Fibroblast of gingiva (primary cell): ENCODE results near the gene TVP23C.
A peak's percentile ranks its signal among the peaks of the same experiment; 100 is the strongest.

Experiments
- DNase-seq: peaks from one replicate; pipeline ENCODE4 v3.0.0-alpha.2; 2011; ENCODE audit warnings: low read depth

The TVP23C gene

GRCh38 chr17:15496735-15497670 is 66.3 kb downstream of the TVP23C start:
- DNase-seq: no peak

DNA sequence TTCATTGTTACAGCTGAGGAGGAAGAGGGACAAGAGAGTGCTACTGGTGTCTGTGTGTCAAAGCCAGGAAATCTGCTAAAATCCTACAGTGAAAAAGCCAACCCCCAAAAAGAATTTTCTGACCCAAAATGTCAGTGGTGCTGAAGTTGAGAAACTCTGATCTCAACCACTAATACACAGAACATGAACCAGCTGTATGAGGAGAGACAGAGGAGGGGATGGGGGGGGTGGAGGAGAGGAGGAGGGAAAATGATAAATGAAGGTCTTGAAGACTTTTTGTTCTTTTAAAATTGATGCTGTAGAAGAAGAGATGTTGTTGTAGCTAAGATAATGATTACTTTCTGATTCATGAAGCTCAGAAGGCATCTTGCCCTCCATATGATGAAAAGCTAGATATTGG is 68.5 kb downstream of the TVP23C start:
- no peak for DNase-seq

GRCh38 chr17:15493693-15494035 is 69.6 kb downstream of the TVP23C start:
- no peak for DNase-seq

- DNase-seq: no peak
These were observed 70.2 kb downstream of the TVP23C start for GRCh38 chr17:15492791-15493692.

GRCh38 chr17:15492186-15492585 is 71.1 kb downstream of the TVP23C start:
- no peak for DNase-seq

DNA sequence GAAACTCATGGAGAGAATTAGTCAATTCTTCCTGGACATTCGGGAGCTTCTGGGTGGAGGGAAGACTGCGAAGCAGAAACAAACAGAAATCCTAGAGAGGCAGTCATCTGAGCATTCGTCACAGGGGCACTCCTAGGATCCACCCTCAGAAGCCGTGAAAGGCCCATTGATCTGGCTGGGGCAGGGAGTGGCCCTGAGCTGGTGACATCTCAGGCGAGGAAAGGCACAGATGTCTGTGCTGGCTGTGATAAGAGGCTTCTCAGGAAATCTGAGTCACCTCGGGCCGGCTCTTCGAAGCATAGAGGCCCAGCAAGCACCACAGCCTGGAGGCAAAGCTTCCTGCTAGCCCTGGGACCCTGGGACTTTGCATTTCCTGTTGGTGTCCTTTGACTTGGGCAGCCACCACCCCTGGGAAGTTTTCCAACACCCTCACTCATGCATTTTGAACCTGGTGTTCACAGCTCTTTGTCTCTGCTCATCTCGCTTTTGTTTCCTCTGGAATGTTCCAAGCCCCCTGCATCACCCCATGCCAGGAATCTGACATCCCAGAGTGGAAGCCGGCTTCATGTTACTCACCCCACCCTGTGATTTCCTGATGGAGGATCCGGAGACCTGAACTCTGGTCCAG is 72.5 kb downstream of the TVP23C start:
- peak; percentile 59 for DNase-seq

GRCh38 chr17:15488557-15488956 is 74.7 kb downstream of the TVP23C start:
- no peak for DNase-seq

GRCh38 chr17:15485045-15485444 is 78.2 kb downstream of the TVP23C start:
- DNase-seq: no peak

DNA sequence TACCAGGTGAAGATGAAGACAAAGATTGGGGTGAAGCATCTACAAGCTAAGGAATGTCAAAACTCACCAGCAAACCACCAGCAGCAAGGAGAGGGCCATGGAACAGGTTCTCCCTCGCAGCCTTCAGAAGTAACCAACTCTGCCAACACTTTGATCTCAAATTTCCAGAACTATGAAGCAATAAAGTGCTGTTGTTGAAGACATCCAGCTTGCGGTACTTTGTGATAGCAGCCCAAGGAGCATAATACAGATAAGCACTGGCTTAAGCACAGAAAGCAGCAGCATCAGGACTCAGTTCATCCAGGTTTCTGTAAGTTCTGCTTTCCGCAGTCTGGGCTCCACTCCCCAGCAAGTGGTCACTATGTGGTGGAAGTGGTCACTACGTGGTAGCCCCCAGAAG is 79.9 kb downstream of the TVP23C start:
- no peak for DNase-seq

- DNase-seq: no peak
These were observed 80.8 kb downstream of the TVP23C start for GRCh38 chr17:15482476-15482875.

DNA sequence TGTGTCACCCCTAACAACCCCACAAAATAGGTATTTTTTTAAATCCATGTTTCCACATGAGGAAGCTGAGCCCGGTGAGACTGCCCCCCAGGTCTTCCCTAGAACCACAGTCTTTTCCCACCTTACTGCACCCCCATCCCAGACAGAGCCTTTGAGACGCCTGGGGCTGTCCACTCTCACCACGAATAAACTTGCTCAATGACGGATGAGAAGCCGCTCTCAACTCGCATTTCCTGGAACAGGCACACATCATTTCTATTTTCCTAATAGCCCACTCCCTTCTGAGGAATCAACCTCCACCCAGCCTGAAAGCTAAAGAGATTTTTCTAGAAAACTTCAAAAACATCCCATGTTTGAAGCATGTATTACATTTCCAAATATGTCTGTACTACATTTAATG is 81.8 kb downstream of the TVP23C start:
- DNase-seq: no peak

DNA sequence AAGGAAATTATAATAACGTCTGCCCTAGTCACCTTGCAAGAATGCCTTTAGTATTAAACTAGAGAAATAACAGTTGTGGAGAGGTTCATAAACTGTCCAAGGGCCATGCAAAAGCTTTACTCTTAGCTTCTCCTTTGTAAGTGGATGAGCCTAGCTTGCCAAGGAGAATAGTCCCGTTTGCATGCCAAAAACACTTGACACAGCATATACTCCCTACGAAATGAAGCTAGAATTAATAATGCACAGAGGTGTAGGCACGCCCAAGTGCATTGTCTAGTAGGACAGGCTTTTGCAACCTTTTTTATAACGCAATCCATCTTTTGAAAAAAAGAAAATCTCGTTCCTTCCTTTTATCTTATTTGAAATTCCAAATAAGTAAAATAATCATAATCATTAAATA is 83.1 kb downstream of the TVP23C start:
- no peak for DNase-seq

DNA sequence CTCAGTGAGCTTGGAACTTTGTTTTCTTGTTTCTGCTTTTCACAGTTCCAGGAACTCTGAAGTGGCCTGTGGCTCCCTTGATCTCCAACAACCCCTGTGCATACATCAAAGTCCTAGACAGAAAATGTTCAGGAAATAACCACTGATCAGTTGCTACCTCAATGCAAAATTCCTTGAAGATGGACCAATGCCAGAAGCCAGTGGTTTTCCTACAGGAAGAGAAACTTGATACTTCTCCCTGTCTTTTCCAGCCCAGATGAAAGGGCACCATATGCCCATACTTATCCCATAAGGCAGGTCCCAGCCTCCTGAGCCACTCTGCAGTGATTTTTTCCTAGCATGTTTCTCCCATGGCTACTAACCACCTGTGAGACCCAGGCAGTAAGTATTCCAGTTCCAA is 83.6 kb downstream of the TVP23C start:
- no peak for DNase-seq

DNA sequence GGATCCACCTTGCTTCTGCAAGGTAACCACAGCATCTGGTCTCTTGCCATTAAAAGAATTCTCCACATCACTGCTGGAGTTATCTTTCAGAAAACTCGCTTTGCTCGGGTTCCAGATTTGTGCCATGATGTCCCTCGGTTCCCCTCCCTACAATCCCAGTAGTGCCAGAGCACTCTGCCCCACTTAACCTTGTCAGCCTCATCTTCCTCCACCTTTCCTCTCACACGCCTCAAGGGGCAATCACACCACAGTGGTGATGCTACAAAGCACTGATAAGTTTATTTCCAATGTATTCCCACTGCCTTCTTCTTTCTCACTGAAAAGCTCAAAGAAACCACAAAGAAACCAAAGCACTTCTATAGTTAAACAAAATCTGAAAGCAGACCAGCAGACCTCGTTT is 84.4 kb downstream of the TVP23C start:
- DNase-seq: no peak

- DNase-seq: peak; percentile 81
These were observed 87.5 kb downstream of the TVP23C start for GRCh38 chr17:15475631-15476354.

DNA sequence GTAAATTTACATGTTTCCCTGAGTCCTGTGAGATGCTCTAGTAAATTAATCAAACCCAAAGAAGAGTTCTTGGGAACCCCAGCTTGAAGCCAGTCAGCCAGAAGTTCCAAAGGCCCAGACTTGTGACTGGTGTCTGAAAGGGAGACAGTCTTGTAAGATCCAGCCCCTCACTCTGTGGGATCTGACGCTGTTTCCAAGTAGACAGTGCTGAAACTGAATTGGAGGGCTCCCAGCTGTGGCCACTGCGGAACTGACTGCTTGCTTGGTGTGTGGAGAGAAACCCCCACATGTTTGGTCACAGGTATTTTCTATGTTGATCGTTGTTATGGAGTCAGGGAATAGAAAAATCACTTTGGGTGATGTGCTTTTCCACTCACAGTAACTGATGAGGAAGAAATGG is 90.4 kb downstream of the TVP23C start:
- DNase-seq: no peak

- no peak for DNase-seq
These were observed 92.7 kb downstream of the TVP23C start for GRCh38 chr17:15470536-15470935.

GRCh38 chr17:15469260-15469659 is 94.0 kb downstream of the TVP23C start:
- no peak for DNase-seq

GRCh38 chr17:15468126-15468525 is 95.2 kb downstream of the TVP23C start:
- DNase-seq: no peak

- no peak for DNase-seq
These were observed 95.7 kb downstream of the TVP23C start, which contains the start of gene CDRT4 for GRCh38 chr17:15467592-15467991. Gene CDRT4, minus strand, starts transcription at chr17:15467621. Its CDS starts 27,383 bp downstream, at chr17:15440238.

- no peak for DNase-seq
These were observed 97.2 kb downstream of the TVP23C start for GRCh38 chr17:15466131-15466530.
